GM12891 (cell line): ENCODE data around the gene RASSF8.

Experiments used
- POLR2AphosphoS5 ChIP-seq: IDR thresholded peaks from 2 replicates; pipeline ENCODE4 v1.6.1; 2011; ENCODE audit warnings: low read depth, low read length, control low read depth
- POU2F2 ChIP-seq: IDR thresholded peaks from 2 replicates; pipeline ENCODE4 v1.6.1; 2011; ENCODE audit warnings: low read depth, mild to moderate bottlenecking, control low read depth, low read length, moderate library complexity

- TF ChIP-seq POLR2AphosphoS5 (no peak), POU2F2 (no peak)
These were observed 42.4 kb downstream of the RASSF8 start for GRCh38 chr12:26000898-26001297.
